GM19438 (cell line): ENCODE results near the gene LAYN.

Experiments
- ATAC-seq: cut with Tn5 transposase; IDR thresholded peaks from one replicate; pipeline ENCODE4 v1.9.1; 2021; ENCODE audit warnings: low read depth; ENCODE audit not compliant: unreplicated experiment

Gene LAYN

GRCh38 chr11:111530091-111530490, 10.4 kb upstream of the LAYN start:
- no peak for ATAC-seq

- ATAC-seq, result no peak
These were observed 9.4 kb upstream of the LAYN start for GRCh38 chr11:111531136-111531535.

- ATAC-seq, result no peak
These were observed 8.7 kb upstream of the LAYN start for GRCh38 chr11:111531687-111532364.

- no peak for ATAC-seq
These were observed 8.2 kb upstream of the LAYN start for GRCh38 chr11:111532365-111532709.

GRCh38 chr11:111535281-111535680, 5.2 kb upstream of the LAYN start:
- ATAC-seq, result no peak

- no peak for ATAC-seq
These were observed 3.1 kb upstream of the LAYN start for GRCh38 chr11:111537336-111537860.

GRCh38 chr11:111538407-111539114, 2.0 kb upstream of the LAYN start:
- no peak for ATAC-seq

- no peak for ATAC-seq
These were observed 950 bp upstream of the LAYN start for GRCh38 chr11:111539426-111540113.

GRCh38 chr11:111540937-111541253, 375 bp downstream of the LAYN start:
- ATAC-seq, result no peak

GRCh38 chr11:111541254-111542061, 938 bp downstream of the LAYN start:
- no peak for ATAC-seq

GRCh38 chr11:111542606-111543275, 2.2 kb downstream of the LAYN start:
- no peak for ATAC-seq

GRCh38 chr11:111548525-111548924, 8.0 kb downstream of the LAYN start:
- no peak for ATAC-seq

- no peak for ATAC-seq
These were observed 8.8 kb downstream of the LAYN start for GRCh38 chr11:111549196-111549868.

GRCh38 chr11:111549869-111550203, 9.3 kb downstream of the LAYN start:
- ATAC-seq, result no peak

GRCh38 chr11:111550258-111550657, 9.7 kb downstream of the LAYN start:
- ATAC-seq, result no peak

GRCh38 chr11:111554532-111554931, 14.0 kb downstream of the LAYN start:
- no peak for ATAC-seq

- ATAC-seq, result no peak
These were observed 14.7 kb downstream of the LAYN start for GRCh38 chr11:111555255-111555654.

GRCh38 chr11:111557425-111558111, 17.0 kb downstream of the LAYN start:
- no peak for ATAC-seq

GRCh38 chr11:111559800-111560464, 19.4 kb downstream of the LAYN start:
- ATAC-seq, result no peak
